ENCODE data around the gene VEGFA.
A peak's percentile ranks its signal among the peaks of the same experiment; 100 is the strongest.

Gene VEGFA

DNA sequence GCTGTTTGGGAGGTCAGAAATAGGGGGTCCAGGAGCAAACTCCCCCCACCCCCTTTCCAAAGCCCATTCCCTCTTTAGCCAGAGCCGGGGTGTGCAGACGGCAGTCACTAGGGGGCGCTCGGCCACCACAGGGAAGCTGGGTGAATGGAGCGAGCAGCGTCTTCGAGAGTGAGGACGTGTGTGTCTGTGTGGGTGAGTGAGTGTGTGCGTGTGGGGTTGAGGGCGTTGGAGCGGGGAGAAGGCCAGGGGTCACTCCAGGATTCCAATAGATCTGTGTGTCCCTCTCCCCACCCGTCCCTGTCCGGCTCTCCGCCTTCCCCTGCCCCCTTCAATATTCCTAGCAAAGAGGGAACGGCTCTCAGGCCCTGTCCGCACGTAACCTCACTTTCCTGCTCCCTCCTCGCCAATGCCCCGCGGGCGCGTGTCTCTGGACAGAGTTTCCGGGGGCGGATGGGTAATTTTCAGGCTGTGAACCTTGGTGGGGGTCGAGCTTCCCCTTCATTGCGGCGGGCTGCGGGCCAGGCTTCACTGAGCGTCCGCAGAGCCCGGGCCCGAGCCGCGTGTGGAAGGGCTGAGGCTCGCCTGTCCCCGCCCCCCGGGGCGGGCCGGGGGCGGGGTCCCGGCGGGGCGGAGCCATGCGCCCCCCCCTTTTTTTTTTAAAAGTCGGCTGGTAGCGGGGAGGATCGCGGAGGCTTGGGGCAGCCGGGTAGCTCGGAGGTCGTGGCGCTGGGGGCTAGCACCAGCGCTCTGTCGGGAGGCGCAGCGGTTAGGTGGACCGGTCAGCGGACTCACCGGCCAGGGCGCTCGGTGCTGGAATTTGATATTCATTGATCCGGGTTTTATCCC lies at the start of gene VEGFA:
VEGFA (plus strand) TSS at position 686 of the 846 bp plus-strand sequence.
- DNase-seq (ENCODE audit: low spot score): peak; percentile 94

DNA sequence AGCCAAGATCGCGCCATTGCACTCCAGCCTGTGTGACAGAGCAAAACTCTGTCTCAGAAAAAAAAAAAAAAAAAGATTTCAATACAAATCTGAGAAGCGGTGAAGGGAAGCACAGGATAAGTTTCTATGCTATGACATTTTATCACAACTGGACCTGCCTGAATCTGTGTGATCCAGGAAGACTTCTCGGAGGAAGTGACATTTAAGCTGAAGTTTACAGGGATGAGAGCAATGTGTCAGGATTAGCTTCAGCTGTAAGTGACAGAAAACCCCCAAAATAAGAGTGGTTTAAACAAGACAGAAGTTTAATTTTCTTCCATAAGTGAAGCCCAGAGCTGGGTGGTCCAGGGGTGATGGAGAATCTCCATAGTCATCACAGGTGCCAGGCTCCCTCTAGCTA lies 49.0 kb upstream of the VEGFA start:
- no peak for DNase-seq (ENCODE audit: low spot score)

- peak; percentile 38 for DNase-seq (ENCODE audit: low spot score)
Measured at GRCh38 chr6:43722920-43723545, 47.0 kb upstream of the VEGFA start.

DNA sequence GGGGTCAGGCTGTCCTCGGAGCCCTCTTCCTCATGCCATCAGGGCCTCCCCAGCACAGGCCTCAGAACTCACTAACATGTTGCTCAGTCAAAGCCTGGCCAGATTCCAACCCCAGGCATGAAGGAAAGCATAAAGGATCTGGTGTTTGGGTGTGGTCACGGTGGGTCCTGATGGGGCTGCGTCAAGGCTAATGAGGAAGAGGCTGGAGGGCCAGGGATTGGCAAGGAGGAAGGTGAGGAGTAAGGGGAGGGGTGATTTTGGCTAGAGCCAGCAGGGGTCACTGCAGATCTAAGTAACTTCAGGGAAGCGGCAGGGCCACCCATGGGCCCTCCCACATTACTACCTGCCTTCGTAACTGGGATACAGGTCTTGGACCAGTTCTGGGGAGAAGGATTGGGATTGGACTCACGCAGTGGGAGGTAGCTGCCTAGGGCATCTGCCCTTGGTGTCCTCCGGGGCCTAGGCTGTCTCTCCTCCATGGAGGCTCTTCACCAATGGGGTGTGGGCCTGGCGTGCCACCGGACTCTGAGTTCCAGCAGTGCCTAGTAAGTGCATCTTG lies 46.2 kb upstream of the VEGFA start:
- DNase-seq (ENCODE audit: low spot score): peak; percentile 65

- peak; percentile 50 for DNase-seq (ENCODE audit: low spot score)
Measured at GRCh38 chr6:43724354-43724753, 45.7 kb upstream of the VEGFA start.

- DNase-seq (ENCODE audit: low spot score): peak; percentile 76
Measured at GRCh38 chr6:43724914-43725642, 44.9 kb upstream of the VEGFA start.

- peak; percentile 58 for DNase-seq (ENCODE audit: low spot score)
Measured at GRCh38 chr6:43725643-43726580, 44.1 kb upstream of the VEGFA start.

DNA sequence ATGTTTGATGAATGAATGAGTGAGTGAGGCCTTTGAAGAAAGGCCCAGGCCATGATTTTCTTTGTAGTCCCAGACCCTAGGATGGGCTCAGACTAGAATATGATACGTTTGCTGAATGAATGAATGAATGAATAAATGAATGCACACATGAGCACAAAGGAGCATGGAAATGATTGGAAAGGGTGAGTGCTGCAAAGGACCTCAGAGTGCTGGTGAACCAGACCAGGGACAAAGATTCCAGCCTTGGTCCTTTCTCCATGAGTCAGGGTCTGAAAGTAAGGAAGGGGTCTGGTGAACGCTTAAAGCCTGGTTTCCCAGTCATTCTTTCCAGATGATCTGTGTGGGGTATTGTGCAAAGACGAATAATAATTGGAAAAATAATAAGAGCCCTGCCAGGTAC lies 42.4 kb upstream of the VEGFA start:
- peak; percentile 18 for DNase-seq (ENCODE audit: low spot score)

- DNase-seq (ENCODE audit: low spot score): no peak
Measured at GRCh38 chr6:43728586-43728985, 41.4 kb upstream of the VEGFA start.

- no peak for DNase-seq (ENCODE audit: low spot score)
Measured at GRCh38 chr6:43729537-43729936, 40.5 kb upstream of the VEGFA start.

DNA sequence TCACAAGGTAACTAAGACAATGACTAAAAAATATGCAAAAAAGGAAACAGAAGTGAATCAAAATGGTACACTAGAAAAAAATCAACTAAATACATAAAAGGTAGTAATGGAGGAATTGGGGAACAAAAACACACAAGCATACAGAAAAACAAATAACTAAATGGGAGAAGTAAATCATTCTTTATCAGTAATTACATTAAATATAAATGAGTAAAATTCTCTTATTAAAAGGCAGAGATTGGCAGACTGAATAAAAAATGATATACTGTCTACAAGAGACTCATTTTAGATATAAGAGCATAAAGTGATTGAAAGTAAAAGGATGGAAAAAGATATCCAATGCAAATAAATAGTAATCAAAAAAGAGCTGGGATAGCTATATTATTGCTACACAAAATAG lies 39.4 kb upstream of the VEGFA start:
- DNase-seq (ENCODE audit: low spot score): no peak

- peak; percentile 17 for DNase-seq (ENCODE audit: low spot score)
Measured at GRCh38 chr6:43733471-43734293, 36.3 kb upstream of the VEGFA start.

DNA sequence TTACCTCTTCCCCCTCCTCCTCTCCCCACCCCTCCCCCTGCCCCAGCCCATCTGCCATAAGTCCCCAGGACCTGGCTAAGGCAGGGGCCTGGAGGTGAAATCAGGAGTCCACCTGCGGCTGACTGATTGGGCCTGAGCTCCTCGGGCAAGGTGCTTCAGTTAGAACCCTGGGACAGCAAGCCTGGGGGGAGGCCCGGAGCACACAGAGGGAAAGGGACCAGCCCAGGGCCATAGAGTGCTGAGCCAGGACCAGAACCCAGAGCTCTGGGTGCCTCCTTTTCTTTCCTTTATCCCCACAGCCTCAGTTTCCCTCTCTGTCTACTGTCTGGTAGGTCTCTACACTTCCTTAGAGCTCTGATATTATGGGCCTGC lies 35.7 kb upstream of the VEGFA start:
- DNase-seq (ENCODE audit: low spot score): peak; percentile 20

DNA sequence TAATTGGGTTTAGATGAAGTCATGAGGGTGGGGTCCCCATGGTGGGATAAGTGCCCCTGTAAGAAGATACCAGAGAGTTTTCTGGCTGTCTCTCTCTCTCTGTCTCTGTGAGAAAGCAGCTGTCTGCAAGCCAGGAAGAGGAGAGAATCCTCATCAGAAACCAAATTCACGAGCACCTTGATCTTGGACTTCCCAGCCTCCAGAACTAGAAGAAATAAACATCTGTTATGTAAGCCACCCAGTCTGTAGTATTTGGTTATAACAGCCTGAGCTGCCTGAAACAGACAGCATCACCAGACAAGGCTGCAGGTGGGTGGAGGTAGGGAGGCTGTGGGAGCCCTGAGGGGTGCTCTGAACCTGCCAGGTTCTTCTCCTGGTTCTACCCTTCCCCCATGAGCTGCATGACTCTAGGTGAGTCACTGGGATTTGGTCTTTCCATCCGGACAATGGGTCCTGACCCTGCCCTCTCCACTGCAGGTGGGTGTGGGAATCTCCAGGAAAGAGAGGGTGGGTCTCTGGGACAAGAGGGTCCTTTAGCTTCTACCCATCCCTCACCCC lies 34.3 kb upstream of the VEGFA start:
- DNase-seq (ENCODE audit: low spot score): peak; percentile 28

- peak; percentile 23 for DNase-seq (ENCODE audit: low spot score)
Measured at GRCh38 chr6:43736211-43736786, 33.7 kb upstream of the VEGFA start.

- peak; percentile 26 for DNase-seq (ENCODE audit: low spot score)
Measured at GRCh38 chr6:43736844-43737243, 33.2 kb upstream of the VEGFA start.

- peak; percentile 62 for DNase-seq (ENCODE audit: low spot score)
Measured at GRCh38 chr6:43737272-43738081, 32.5 kb upstream of the VEGFA start.

- peak; percentile 57 for DNase-seq (ENCODE audit: low spot score)
Measured at GRCh38 chr6:43738267-43738676, 31.7 kb upstream of the VEGFA start.
